Measurements from ENCODE around the gene CSF1R.

Gene CSF1R

GRCh38 chr5:150069672-150070627 lies 16.4 kb downstream of the CSF1R start:
- no peak for DNase-seq

GRCh38 chr5:150068961-150069645 lies 17.3 kb downstream of the CSF1R start:
- DNase-seq: no peak

GRCh38 chr5:150068472-150068871 lies 17.9 kb downstream of the CSF1R start:
- no peak for DNase-seq

GRCh38 chr5:150068071-150068470 lies 18.3 kb downstream of the CSF1R start:
- no peak for DNase-seq

- no peak for DNase-seq
Observed at GRCh38 chr5:150067405-150067960, 18.9 kb downstream of the CSF1R start.

GRCh38 chr5:150066901-150067396 lies 19.4 kb downstream of the CSF1R start:
- DNase-seq: no peak

- no peak for DNase-seq
Observed at GRCh38 chr5:150066436-150066835, 19.9 kb downstream of the CSF1R start.

- DNase-seq: no peak
Observed at GRCh38 chr5:150065886-150066285, 20.5 kb downstream of the CSF1R start.

GRCh38 chr5:150065346-150065745 lies 21.0 kb downstream of the CSF1R start:
- no peak for DNase-seq

GRCh38 chr5:150064681-150065220 lies 21.6 kb downstream of the CSF1R start:
- no peak for DNase-seq

- DNase-seq: no peak
Observed at GRCh38 chr5:150063638-150064037, 22.7 kb downstream of the CSF1R start.

GRCh38 chr5:150062216-150062922 lies 24.0 kb downstream of the CSF1R start:
- no peak for DNase-seq

GRCh38 chr5:150061538-150061995 lies 24.8 kb downstream of the CSF1R start:
- no peak for DNase-seq

- DNase-seq: no peak
Observed at GRCh38 chr5:150060471-150060870, 25.9 kb downstream of the CSF1R start.

- DNase-seq: no peak
Observed at GRCh38 chr5:150059623-150060022, 26.7 kb downstream of the CSF1R start.

- DNase-seq: no peak
Observed at GRCh38 chr5:150058480-150059126, 27.8 kb downstream of the CSF1R start.

- no peak for DNase-seq
Observed at GRCh38 chr5:150057996-150058395, 28.4 kb downstream of the CSF1R start.

GRCh38 chr5:150057511-150057910 lies 28.8 kb downstream of the CSF1R start:
- no peak for DNase-seq

- no peak for DNase-seq
Observed at GRCh38 chr5:150057052-150057451, 29.3 kb downstream of the CSF1R start.

- DNase-seq: no peak
Observed at GRCh38 chr5:150056075-150056443, 30.3 kb downstream of the CSF1R start.

- DNase-seq: no peak
Observed at GRCh38 chr5:150055326-150056074, 30.9 kb downstream of the CSF1R start.
